Esophagus squamous epithelium (tissue), 4 donors: ENCODE measurements around the gene KRT17.
"Not testable (repeated sequence)": the region's sequence is repeated elsewhere in the genome, so short reads cannot be mapped to it uniquely, and the experiment has no call there.

Experiments used
- CTCF ChIP-seq, 6 experiments: fragments of 450-650 bp in 4 of 6; fragments of 200-600 bp in 2 of 6; sonication (generic) in 2 of 6; IDR thresholded peaks; one replicate each; pipeline ENCODE4 v1.5.1; 2016 to 2019; ENCODE audit warnings: antibody characterized with exemption in 6 of 6, mild to moderate bottlenecking in 4 of 6, moderate library complexity in 4 of 6
- POLR2A ChIP-seq, 4 donors: fragments of 450-650 bp; IDR thresholded peaks; one replicate each; pipeline ENCODE4 v1.6.1; 2017; ENCODE audit warnings: antibody characterized with exemption in 4 of 4, mild to moderate bottlenecking in 4 of 4, moderate library complexity in 3 of 4

GRCh38 chr17:41576740-41577139 is 47.6 kb downstream of the KRT17 start:
- TF ChIP-seq CTCF (IDR thresholded peaks at IDR 0.05): peak in 1 of 6 experiments; percentile 35
- TF ChIP-seq POLR2A (IDR thresholded peaks at IDR 0.05): not testable (repeated sequence)
